PFSK-1 (cell line): ENCODE measurements around the gene SH2D7.

Experiments
- FOXP2 ChIP-seq: optimal IDR thresholded peaks from 2 replicates; pipeline ENCODE3; 2011; ENCODE audit warnings: borderline replicate concordance, control low read depth, inconsistent platforms; ENCODE audit not compliant: insufficient read depth; ENCODE audit errors: extremely low read length, extremely low read depth
- POLR2AphosphoS5 ChIP-seq: IDR thresholded peaks from 2 replicates; pipeline ENCODE4 v1.6.1; 2012; ENCODE audit warnings: low read depth, mild to moderate bottlenecking, control low read depth, low read length, moderate library complexity
- SIN3A ChIP-seq: IDR thresholded peaks from 2 replicates; pipeline ENCODE4 v1.6.1; 2012; ENCODE audit warnings: mild to moderate bottlenecking, low read length, moderate library complexity, borderline replicate concordance; ENCODE audit not compliant: insufficient read depth
- TAF1 ChIP-seq: IDR thresholded peaks from 2 replicates; pipeline ENCODE4 v1.6.1; 2012; ENCODE audit warnings: low read length, control low read depth, borderline replicate concordance; ENCODE audit not compliant: insufficient read depth
- TF ChIP-seq, protein P1 (sequence below), 2 experiments: IDR thresholded peaks; 2 replicates each; pipeline versions ENCODE4 v1.6.1 to v1.8.0; 2011 to 2012; ENCODE audit warnings: low read depth in 2 of 2, low read length in 2 of 2, control low read depth in 1 of 2, inconsistent platforms in 1 of 2, mild to moderate bottlenecking in 1 of 2, moderate library complexity in 1 of 2; ENCODE audit not compliant: insufficient read depth in 1 of 2

SH2D7 gene

DNA sequence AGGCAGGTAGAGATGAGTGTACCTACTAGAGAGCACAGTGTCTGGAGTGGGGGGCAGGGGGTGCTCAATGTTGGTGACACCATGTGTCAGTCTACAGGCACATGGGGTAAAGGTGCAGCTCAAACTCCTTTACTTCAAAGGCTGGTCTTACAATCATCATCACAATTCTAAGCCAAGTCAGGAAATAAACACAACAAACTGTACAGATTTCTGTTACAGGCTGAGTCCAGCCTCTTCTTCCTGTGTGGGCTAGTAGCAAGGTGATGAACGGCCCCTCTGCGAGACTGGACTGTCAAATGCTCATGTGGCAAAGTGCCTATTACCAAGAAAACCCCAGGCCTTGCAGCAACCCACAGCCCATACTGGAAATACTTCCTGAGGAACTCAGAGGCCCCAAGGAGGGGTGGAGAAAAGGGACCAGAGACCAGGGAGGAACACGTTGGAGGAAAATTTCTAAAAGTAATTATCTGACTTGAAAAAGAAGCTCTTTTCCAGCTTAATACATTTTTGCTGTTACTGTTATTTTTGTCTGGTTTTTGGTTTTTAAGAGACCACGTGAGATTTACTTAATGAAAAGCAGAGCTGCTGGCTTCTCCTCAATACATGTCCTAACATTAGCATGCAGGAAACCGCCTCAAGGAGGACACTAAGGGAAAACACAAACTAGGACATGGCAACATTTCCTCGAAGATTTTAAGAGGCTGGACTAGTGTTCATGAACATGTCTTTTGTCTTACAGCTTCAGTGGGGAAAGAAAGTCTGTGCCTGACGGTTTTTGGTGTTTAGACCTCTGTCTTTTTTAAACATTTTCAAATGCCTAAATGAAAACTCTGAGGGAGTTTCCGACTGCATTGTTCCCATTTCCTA is 44.4 kb upstream of the SH2D7 start:
- TF ChIP-seq POLR2AphosphoS5, result no peak
- TF ChIP-seq FOXP2, result no peak
- no peak for TF ChIP-seq TAF1
- TF ChIP-seq SIN3A, result no peak
- TF ChIP-seq, protein P1, sequence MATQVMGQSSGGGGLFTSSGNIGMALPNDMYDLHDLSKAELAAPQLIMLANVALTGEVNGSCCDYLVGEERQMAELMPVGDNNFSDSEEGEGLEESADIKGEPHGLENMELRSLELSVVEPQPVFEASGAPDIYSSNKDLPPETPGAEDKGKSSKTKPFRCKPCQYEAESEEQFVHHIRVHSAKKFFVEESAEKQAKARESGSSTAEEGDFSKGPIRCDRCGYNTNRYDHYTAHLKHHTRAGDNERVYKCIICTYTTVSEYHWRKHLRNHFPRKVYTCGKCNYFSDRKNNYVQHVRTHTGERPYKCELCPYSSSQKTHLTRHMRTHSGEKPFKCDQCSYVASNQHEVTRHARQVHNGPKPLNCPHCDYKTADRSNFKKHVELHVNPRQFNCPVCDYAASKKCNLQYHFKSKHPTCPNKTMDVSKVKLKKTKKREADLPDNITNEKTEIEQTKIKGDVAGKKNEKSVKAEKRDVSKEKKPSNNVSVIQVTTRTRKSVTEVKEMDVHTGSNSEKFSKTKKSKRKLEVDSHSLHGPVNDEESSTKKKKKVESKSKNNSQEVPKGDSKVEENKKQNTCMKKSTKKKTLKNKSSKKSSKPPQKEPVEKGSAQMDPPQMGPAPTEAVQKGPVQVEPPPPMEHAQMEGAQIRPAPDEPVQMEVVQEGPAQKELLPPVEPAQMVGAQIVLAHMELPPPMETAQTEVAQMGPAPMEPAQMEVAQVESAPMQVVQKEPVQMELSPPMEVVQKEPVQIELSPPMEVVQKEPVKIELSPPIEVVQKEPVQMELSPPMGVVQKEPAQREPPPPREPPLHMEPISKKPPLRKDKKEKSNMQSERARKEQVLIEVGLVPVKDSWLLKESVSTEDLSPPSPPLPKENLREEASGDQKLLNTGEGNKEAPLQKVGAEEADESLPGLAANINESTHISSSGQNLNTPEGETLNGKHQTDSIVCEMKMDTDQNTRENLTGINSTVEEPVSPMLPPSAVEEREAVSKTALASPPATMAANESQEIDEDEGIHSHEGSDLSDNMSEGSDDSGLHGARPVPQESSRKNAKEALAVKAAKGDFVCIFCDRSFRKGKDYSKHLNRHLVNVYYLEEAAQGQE (IDR thresholded peaks at IDR 0.05; ENCODE audit: insufficient read depth in 1 of 2, low read depth in 2 of 2, low read length in 2 of 2), result no peak

DNA sequence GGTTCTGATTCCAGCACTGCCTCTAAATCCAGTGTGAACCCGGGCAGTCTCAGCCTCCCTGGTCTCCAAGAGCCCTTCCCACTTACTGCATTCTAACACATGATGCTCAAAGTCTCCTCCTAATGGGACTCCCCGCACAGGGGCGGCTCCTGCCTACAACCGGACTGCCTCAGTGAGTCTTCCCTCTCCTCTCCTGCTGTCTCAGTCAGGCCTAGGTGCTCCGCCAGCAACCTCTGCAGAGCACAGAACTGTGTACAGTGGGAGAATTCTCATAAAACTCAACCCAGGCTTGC is 43.8 kb upstream of the SH2D7 start:
- TF ChIP-seq FOXP2 (no peak), TAF1 (no peak), SIN3A (no peak), POLR2AphosphoS5 (no peak)
- TF ChIP-seq, protein P1 (IDR thresholded peaks at IDR 0.05; ENCODE audit: insufficient read depth in 1 of 2, low read depth in 2 of 2, low read length in 2 of 2), result no peak

DNA sequence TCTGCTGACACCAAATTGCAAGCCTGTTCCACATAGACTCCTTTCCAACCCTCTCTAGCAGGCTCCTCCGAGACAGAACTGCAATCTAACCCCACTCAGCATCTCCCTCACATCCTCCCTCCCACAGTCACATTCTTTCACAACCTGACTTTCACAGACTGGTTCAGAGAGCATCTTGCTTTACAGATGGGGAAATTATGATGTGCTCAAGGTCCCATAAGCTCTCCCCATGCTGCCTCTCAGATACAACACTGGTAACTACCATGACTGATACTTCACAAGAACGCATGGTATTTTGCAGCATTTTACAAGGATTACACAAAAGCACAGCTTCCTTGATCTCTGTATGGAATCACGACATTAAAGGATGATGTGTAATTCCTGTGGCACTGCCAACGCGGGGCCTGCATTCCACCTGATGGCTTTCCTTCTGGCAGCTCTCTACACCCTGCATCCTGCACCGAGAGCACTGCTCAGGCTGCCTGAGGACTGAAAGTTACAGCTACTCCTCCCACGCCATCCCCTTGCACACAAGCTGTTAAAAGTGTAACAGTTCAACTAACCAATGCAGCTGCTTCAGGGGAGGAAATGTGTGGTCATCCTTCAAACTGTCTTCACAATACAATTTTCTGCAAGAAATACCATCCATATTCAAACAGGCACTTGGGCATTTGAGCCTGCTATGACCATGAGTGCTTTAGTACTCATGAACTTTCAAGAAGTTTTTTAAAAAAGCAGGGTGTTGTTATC is 42.5 kb upstream of the SH2D7 start:
- peak; percentile 15 for TF ChIP-seq FOXP2
- TF ChIP-seq, protein P1 (IDR thresholded peaks at IDR 0.05; ENCODE audit: insufficient read depth in 1 of 2, low read depth in 2 of 2, low read length in 2 of 2), result no peak

DNA sequence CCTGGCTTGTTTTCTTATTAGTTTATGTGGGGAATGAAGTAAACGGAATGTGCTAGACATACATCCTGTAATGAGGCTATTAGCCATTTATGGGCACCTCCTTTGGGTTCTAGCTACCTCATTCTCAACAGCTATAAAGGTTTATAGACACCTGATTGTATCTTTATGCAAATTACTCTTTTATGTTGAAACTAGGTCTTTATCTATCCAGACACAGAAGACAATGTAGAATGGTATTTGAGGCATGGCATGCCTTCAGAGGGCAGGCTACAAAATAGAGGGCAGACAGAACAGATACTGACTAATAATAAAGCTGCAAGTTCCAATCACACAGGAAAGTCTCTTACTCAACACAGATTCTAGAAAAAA is 41.9 kb upstream of the SH2D7 start:
- TF ChIP-seq SIN3A (no peak), TAF1 (no peak), FOXP2 (no peak), POLR2AphosphoS5 (no peak)
- TF ChIP-seq, protein P1 (IDR thresholded peaks at IDR 0.05; ENCODE audit: insufficient read depth in 1 of 2, low read depth in 2 of 2, low read length in 2 of 2), result no peak

DNA sequence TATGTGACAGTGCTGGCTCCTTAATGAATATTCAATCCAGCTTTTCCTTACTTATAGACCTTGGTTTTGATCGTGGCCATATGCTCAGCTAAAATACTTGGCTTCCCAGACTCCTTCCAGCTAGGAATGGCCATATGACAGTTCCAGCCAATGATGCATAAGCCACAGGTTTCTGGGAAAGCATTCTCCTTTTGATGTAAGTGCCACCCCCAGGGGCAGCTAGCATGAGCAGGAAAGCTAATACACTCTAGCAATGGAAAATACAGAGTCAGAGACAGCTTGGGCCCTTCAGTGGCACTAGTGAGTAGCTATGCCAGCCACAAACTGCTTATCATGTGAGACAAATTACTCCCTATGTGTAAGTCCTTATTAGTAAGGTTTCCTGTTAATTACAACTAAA is 41.5 kb upstream of the SH2D7 start:
- TF ChIP-seq, protein P1 (IDR thresholded peaks at IDR 0.05; ENCODE audit: insufficient read depth in 1 of 2, low read depth in 2 of 2, low read length in 2 of 2), result no peak
- TF ChIP-seq POLR2AphosphoS5 (no peak), FOXP2 (no peak), TAF1 (no peak), SIN3A (no peak)
